HG03571 (cell line): ENCODE results near the gene CRK.
"Not testable (repeated sequence)": the region's sequence is repeated elsewhere in the genome, so short reads cannot be mapped to it uniquely, and the experiment has no call there.

Experiments used
- ATAC-seq: cut with Tn5 transposase; IDR thresholded peaks from one replicate; pipeline ENCODE4 v1.9.1; 2021; ENCODE audit not compliant: unreplicated experiment

CRK gene

GRCh38 chr17:1469231-1469852 is 13.3 kb upstream of the CRK start:
- no peak for ATAC-seq

- ATAC-seq, result no peak
Measured at GRCh38 chr17:1467898-1468492, 12.0 kb upstream of the CRK start.

GRCh38 chr17:1467258-1467657 is 11.2 kb upstream of the CRK start:
- ATAC-seq, result no peak

GRCh38 chr17:1464186-1464585 is 8.2 kb upstream of the CRK start:
- ATAC-seq, result no peak

GRCh38 chr17:1462164-1463112 is 6.4 kb upstream of the CRK start:
- no peak for ATAC-seq

GRCh38 chr17:1461198-1461944 is 5.3 kb upstream of the CRK start:
- no peak for ATAC-seq

GRCh38 chr17:1460233-1460632 is 4.2 kb upstream of the CRK start:
- no peak for ATAC-seq

- peak; percentile 32 for ATAC-seq
Measured at GRCh38 chr17:1455291-1455796, 688 bp downstream of the CRK start.

- no peak for ATAC-seq
Measured at GRCh38 chr17:1454541-1454940, 1.5 kb downstream of the CRK start.

- not testable (repeated sequence) for ATAC-seq
Measured at GRCh38 chr17:1453694-1454093, 2.3 kb downstream of the CRK start.

GRCh38 chr17:1452836-1453235 is 3.2 kb downstream of the CRK start:
- no peak for ATAC-seq

- ATAC-seq, result not testable (repeated sequence)
Measured at GRCh38 chr17:1450261-1450660, 5.8 kb downstream of the CRK start.

- ATAC-seq, result no peak
Measured at GRCh38 chr17:1449412-1449967, 6.5 kb downstream of the CRK start.

GRCh38 chr17:1447052-1447451 is 9.0 kb downstream of the CRK start:
- ATAC-seq, result no peak

GRCh38 chr17:1446201-1446600 is 9.8 kb downstream of the CRK start:
- no peak for ATAC-seq

- not testable (repeated sequence) for ATAC-seq
Measured at GRCh38 chr17:1445695-1446094, 10.3 kb downstream of the CRK start.

- ATAC-seq, result not testable (repeated sequence)
Measured at GRCh38 chr17:1442721-1443120, 13.3 kb downstream of the CRK start.

GRCh38 chr17:1442187-1442586 is 13.8 kb downstream of the CRK start:
- no peak for ATAC-seq

GRCh38 chr17:1440921-1441320 is 15.1 kb downstream of the CRK start:
- no peak for ATAC-seq

GRCh38 chr17:1438593-1439083 is 17.4 kb downstream of the CRK start:
- ATAC-seq, result no peak
